Stimulated activated CD8-positive, alpha-beta memory T cell treated with anti-CD3 and anti-CD28 coated beads, Interleukin-12 subunit alpha, Interleukin-12 subunit beta, amount 100 ng/mL, for 1 hour (primary cell): ENCODE measurements around the gene PLD2.
"Not testable (repeated sequence)": the region's sequence is repeated elsewhere in the genome, so short reads cannot be mapped to it uniquely, and the experiment has no call there.

Experiments used
- DNase-seq: peaks from one replicate; pipeline ENCODE4 v3.0.0-alpha.2; 2020; ENCODE audit warnings: low read depth

The PLD2 gene

GRCh38 chr17:4789951-4790704, 16.8 kb upstream of the PLD2 start:
- peak; percentile 59 for DNase-seq

- no peak for DNase-seq
Observed at GRCh38 chr17:4790705-4791088, 16.3 kb upstream of the PLD2 start.

- no peak for DNase-seq
Observed at GRCh38 chr17:4795168-4795567, 11.8 kb upstream of the PLD2 start.

DNA sequence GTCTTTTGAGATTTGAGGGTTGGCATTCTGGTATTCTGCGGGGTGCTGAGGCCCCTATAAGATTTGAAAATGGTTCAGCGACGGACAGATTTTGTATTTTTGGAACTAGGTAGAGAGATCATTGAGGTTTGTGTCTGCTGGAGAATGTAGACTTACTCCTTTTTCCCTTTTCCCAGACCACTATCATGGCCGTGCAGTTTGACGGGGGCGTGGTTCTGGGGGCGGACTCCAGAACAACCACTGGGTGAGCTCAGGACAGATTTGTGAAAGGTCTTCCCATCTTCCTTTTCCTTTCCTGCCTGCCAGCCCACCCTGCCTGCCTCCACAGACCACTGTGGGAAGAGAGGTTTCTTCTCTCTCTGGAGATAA, 10.4 kb upstream of the PLD2 start:
- DNase-seq: no peak

DNA sequence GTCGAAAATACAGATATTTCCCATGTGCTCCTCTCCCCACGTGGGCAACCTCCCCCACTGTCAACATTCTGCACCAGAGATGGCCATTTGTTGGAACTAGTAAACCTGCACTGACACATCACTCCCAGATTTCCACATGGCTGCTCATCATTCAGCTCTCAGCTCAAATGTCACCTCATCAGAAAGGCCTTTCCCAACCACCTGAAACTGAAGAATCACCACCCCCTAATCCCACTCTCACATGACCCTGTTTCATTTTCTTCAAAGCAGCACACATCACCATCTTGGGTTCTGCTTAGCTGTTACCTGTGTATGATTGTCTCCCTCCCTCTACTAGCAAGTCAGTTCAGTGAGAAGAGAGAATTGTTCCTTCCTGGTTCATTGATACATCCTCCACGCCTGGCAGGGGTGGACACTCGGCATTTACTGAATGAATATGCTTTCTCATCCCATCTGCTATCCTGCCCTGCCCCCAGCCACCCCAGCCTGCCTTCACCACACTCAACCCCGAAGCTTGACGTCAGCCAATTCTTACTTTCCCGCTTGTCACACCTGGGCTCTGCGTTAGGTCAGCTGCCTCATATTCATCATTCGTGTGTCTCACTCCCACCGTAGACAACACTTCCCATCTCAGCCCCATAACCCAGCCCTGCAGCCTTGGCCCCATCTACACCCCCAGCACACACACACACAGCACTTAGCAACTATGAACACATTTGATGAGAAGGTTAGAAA, 6.3 kb upstream of the PLD2 start:
- no peak for DNase-seq

- no peak for DNase-seq
Observed at GRCh38 chr17:4802228-4802627, 4.7 kb upstream of the PLD2 start, which contains the start of gene C17orf114. C17orf114 (minus strand) TSS chr17:4802328.

DNA sequence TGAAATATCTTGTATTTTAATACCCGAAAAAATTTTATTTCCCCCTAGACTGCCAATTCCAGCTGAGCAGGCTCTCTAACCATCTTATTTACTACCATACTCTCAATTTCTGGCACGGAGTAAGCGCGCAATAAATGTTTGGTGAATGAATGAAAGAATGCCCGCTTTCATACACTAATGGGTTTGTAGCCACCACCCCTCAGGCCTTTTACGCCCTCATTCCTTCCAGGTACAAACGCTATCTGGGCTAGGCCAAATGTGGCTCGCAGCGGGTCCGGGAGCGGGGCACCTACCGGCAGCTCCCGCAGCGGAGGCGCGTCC, 536 bp upstream of the PLD2 start:
- DNase-seq: no peak

DNA sequence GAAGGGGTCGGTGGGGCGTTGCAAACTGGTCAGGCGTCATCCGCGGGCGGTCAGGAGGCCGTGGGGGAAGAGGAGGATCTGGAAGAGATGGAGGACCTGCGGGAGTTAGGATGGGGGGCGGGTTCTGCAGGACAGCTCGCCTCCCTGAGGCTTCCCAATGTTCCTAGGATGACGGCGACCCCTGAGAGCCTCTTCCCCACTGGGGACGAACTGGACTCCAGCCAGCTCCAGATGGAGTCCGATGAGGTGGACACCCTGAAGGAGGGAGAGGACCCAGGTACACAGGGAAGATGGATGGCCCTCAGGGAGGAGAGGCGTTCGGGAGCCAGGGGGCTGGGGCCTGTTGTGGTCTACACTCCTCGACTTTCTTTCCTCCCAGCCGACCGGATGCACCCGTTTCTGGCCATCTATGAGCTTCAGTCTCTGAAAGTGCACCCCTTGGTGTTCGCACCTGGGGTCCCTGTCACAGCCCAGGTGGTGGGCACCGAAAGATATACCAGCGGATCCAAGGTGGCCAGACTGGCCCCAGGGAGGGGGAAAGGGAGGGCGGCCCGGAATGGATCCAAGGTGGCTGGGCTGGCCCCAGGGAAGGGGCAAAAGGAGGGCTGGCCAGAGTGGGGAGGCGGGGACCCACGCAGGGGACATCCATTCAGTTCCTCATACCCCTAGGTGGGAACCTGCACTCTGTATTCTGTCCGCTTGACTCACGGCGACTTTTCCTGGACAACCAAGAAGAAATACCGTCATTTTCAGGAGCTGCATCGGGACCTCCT, 839 bp downstream of the PLD2 start:
- DNase-seq: no peak

DNA sequence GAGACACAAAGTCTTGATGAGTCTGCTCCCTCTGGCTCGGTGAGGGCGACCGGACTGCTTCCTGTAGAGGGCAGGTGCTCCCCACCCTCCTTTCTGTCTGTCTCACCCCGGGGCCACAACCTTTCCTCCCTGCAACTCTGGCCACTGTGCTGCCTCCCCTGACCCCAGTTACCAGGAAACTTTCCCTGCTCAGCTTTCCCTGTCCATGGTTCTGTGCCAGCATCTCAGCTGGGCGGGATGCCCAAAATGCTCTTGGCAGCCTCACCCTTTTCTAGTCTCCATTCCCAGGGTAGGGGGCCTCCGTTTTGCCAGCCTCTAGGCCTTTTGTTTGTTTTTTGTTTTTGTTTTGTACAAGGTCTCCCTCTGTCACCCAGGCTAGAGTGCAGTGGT, 1.4 kb downstream of the PLD2 start:
- no peak for DNase-seq

GRCh38 chr17:4810696-4811290, 3.8 kb downstream of the PLD2 start:
- no peak for DNase-seq

DNA sequence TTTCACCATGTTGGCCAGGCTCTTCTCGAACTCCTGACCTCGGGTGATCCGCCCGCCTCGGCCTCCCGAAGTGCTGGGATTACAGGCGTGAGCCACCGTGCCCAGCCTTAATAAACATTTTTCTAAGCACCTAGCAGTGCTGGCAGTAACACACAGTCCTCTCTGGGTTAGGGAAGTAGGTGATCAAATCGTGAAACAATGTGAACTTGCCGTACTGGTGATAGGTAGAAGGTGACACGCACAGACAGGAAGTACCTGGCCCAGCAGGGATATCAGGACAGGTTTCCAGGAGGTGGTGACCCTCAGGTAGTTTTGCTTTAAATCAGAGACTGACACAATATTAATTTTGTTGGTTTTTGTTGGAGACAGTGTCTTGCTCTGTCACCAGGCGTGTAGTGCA, 4.5 kb downstream of the PLD2 start:
- DNase-seq: no peak

DNA sequence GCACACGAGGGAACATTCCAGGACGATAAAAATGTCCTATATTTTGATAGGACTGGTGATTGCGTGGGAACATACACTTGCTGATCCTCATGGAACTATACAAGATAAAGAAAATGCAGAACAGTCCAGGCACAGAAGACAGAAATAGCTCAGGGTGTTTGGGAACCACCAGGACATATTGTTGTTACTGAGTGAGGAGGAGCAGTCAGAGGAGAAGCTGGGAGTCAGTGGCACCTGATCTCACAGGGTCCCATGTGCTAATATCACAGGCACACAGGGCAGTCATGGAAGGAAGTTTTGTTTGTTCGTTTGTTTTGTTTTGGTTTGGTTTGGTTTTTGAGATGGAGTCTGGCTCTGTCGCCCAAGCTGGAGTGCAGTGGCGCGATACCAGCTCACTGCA, 5.7 kb downstream of the PLD2 start:
- no peak for DNase-seq

GRCh38 chr17:4815043-4815675, 8.2 kb downstream of the PLD2 start:
- no peak for DNase-seq

GRCh38 chr17:4816826-4817225, 9.9 kb downstream of the PLD2 start:
- no peak for DNase-seq

DNA sequence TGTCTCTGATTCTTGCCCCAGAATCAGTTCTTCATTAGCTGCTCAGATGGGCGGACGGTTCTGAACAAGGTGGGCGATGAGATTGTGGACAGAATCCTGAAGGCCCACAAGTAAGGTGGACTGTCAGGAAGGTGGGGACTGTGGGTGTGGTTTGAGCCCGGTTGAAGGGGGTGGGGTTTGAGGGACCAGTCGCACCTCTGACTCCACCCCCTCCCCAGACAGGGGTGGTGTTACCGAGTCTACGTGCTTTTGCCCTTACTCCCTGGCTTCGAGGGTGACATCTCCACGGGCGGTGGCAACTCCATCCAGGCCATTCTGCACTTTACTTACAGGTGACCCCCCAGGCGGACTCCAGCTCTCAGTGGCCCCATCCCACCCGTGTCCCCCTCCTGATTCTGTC, 11.3 kb downstream of the PLD2 start:
- no peak for DNase-seq

DNA sequence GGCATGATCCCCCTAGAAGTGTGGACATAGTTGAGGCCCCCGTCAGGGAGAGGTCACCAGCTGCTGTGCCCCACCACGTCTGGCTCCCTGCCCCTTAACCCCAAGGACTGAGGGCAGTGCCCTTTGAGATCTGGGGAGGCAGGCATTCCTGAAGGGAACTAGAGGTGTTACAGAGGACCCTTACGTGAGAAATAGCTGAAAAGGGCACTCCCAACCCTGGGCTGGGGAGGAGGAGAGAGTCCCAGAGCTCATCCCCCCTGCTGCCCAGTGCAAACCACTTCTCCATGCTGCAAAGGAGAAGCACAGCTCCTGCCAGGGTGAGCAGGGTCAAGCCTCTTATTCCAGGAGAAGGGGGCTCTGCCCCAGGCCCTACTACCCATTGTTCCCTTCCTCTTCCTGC, 15.9 kb downstream of the PLD2 start:
- no peak for DNase-seq

- no peak for DNase-seq
Observed at GRCh38 chr17:4823373-4824089, 16.6 kb downstream of the PLD2 start.

DNA sequence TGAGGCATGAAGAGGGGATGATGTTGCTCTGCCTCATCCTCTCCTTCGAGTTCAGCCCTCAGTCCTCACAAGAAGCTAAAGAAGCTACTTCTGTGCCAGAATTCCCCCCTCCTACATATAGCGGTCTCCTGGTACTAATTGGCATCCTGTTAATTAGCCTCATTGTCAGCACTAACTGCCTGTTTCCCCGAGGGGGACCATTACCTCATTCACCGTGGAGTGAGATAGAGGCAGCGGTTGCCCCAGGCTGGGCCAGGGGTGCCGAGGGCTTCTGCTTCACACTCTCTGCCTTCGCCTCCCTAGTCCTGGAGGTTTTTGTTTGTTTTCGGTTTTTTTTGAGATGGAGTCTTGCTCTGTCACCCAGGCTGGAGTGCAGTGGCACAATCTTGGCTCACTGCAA, 20.4 kb downstream of the PLD2 start:
- no peak for DNase-seq

GRCh38 chr17:4832829-4833177, 25.9 kb downstream of the PLD2 start:
- DNase-seq: not testable (repeated sequence)

GRCh38 chr17:4833178-4833940, 26.4 kb downstream of the PLD2 start, which contains the start of gene MINK1:
MINK1 (plus strand) TSS chr17:4833340; CDS start chr17:4833584, 244 bp downstream.
- DNase-seq: peak; percentile 79
